GM12891 (cell line): ENCODE measurements around the gene GABRR3.

Experiments used
- POLR2A ChIP-seq: IDR thresholded peaks from 2 replicates; pipeline ENCODE4 v1.6.1; 2011; ENCODE audit warnings: low read depth, low read length, control low read depth
- POLR2AphosphoS5 ChIP-seq: IDR thresholded peaks from 2 replicates; pipeline ENCODE4 v1.6.1; 2011; ENCODE audit warnings: low read depth, low read length, control low read depth
- POU2F2 ChIP-seq: IDR thresholded peaks from 2 replicates; pipeline ENCODE4 v1.6.1; 2011; ENCODE audit warnings: low read depth, mild to moderate bottlenecking, control low read depth, low read length, moderate library complexity
- SPI1 ChIP-seq: IDR thresholded peaks from 2 replicates; pipeline ENCODE4 v1.6.1; 2011; ENCODE audit warnings: low read depth, low read length, control low read depth
- TAF1 ChIP-seq: IDR thresholded peaks from 2 replicates; pipeline ENCODE4 v1.6.1; 2011; ENCODE audit warnings: low read depth, low read length, control low read depth

GRCh38 chr3:97968376-97968775, 66.7 kb downstream of the GABRR3 start:
- TF ChIP-seq POLR2A (no peak), POLR2AphosphoS5 (no peak), POU2F2 (no peak), TAF1 (no peak), SPI1 (no peak)
